K562 (cell line): ENCODE results near the gene G6PC3. TPM values are rescaled to one million over a fixed set of nuclear protein-coding genes. Genes with fewer than 3 reads are reported as not detected.

Source experiments
- CBX2 ChIP-seq: fragments of 200-600 bp; sonication (generic); IDR thresholded peaks from one replicate; pipeline ENCODE4 v1.6.1; 2012; ENCODE audit warnings: mild to moderate bottlenecking, low read length, inconsistent platforms; ENCODE audit not compliant: insufficient read depth, poor library complexity, severe bottlenecking
- CEBPB ChIP-seq: fragments of 450-650 bp; IDR thresholded peaks from 2 replicates; pipeline ENCODE4 v1.6.1; 2016; ENCODE audit warnings: missing genetic modification characterization, missing compliant biosample characterization
- ELF4 ChIP-seq: fragments of 450-650 bp; formaldehyde crosslinking; IDR thresholded peaks from 2 replicates; pipeline ENCODE4 v1.4.0; 2022; ENCODE audit warnings: missing genetic modification characterization
- ETV6 ChIP-seq, 3 experiments: fragments of 150-350 bp in 1 of 3; sonication (generic) in 1 of 3; formaldehyde crosslinking in 1 of 3; IDR thresholded peaks; 2 replicates each; pipeline versions ENCODE4 v1.6.1 to v1.8.0; 2014 to 2022; ENCODE audit warnings: borderline replicate concordance in 2 of 3, low read depth in 2 of 3, antibody characterized with exemption in 1 of 3, low read length in 1 of 3, mild to moderate bottlenecking in 1 of 3, missing genetic modification reagents in 1 of 3
- HNRNPK ChIP-seq: fragments of 200-400 bp; formaldehyde crosslinking; IDR thresholded peaks from one replicate; pipeline ENCODE4 v1.6.1; 2018; ENCODE audit warnings: mild to moderate bottlenecking, low read depth, low read length; ENCODE audit not compliant: poor library complexity, severe bottlenecking
- NCOA2 ChIP-seq, 2 experiments: fragments of 450-650 bp; IDR thresholded peaks; 2 replicates each; pipeline ENCODE4 v1.6.1; 2018; ENCODE audit warnings: mild to moderate bottlenecking in 2 of 2, moderate library complexity in 1 of 2; ENCODE audit not compliant: partially characterized antibody in 2 of 2
- NCOR1 ChIP-seq: fragments of 450-650 bp; IDR thresholded peaks from 2 replicates; pipeline ENCODE4 v1.6.1; 2016; ENCODE audit warnings: mild to moderate bottlenecking, moderate library complexity
- POLR2A ChIP-seq: fragments of 450-650 bp; conservative IDR thresholded peaks from 2 replicates; pipeline ENCODE4 v1.6.1; 2016
- RBM22 ChIP-seq: fragments of 200-400 bp; formaldehyde crosslinking; IDR thresholded peaks from 2 replicates; pipeline ENCODE4 v1.6.1; 2018; ENCODE audit warnings: low read length, low read depth; ENCODE audit not compliant: poor library complexity, severe bottlenecking
- SMAD3 ChIP-seq: fragments of 450-650 bp; formaldehyde crosslinking; conservative IDR thresholded peaks from 2 replicates; pipeline ENCODE4 v1.4.0; 2020; ENCODE audit warnings: mild to moderate bottlenecking
- SMARCB1 ChIP-seq: IDR thresholded peaks from 2 replicates; pipeline ENCODE4 v1.6.1; 2011; ENCODE audit warnings: improper control_type of control experiment, low read depth; ENCODE audit not compliant: insufficient read length
- SOX6 ChIP-seq: fragments of 450-650 bp; IDR thresholded peaks from 2 replicates; pipeline ENCODE4 v1.6.1; 2014; ENCODE audit warnings: mild to moderate bottlenecking
- SRF ChIP-seq, 2 experiments: fragments of 250-450, 450-650 bp in 1 of 2; sonication (Bioruptor Pico) in 1 of 2; sonication (generic) in 1 of 2; formaldehyde crosslinking; IDR thresholded peaks; 2 replicates each; pipeline versions ENCODE4 v1.5.0 to v1.5.1; 2020 to 2022; ENCODE audit warnings: mild to moderate bottlenecking in 1 of 2, missing genetic modification reagents in 1 of 2
- SRSF3 ChIP-seq: fragments of 200-400 bp; formaldehyde crosslinking; IDR thresholded peaks from 2 replicates; pipeline ENCODE4 v1.6.1; 2016; ENCODE audit warnings: mild to moderate bottlenecking, low read length, moderate library complexity; ENCODE audit not compliant: insufficient read depth
- ZBTB7A ChIP-seq: IDR thresholded peaks from 2 replicates; pipeline ENCODE4 v1.6.1; 2011; ENCODE audit warnings: low read depth, mild to moderate bottlenecking, low read length, moderate library complexity, borderline replicate concordance; ENCODE audit not compliant: control insufficient read depth
- ZFP30 ChIP-seq: fragments of 250-450 bp; sonication (Bioruptor Pico); IDR thresholded peaks from 2 replicates; pipeline ENCODE4 v1.8.0; 2022; ENCODE audit warnings: moderate library complexity, mild to moderate bottlenecking, inconsistent platforms, borderline replicate concordance
- ZNF133 ChIP-seq: fragments of 250-450 bp; sonication (Bioruptor Pico); IDR thresholded peaks from 2 replicates; pipeline ENCODE4 v1.4.0; 2020; ENCODE audit warnings: mild to moderate bottlenecking
- ZNF174 ChIP-seq: fragments of 250-450 bp; sonication (Bioruptor Pico); IDR thresholded peaks from 2 replicates; pipeline ENCODE4 v1.4.0; 2020; ENCODE audit warnings: mild to moderate bottlenecking
- ZNF431 ChIP-seq: sonication (generic); formaldehyde crosslinking; IDR thresholded peaks from 2 replicates; pipeline ENCODE4 v1.8.0; 2022; ENCODE audit warnings: mild to moderate bottlenecking, missing genetic modification reagents
- ZNF830 ChIP-seq: fragments of 250-450 bp; sonication (Bioruptor Pico); IDR thresholded peaks from 2 replicates; pipeline ENCODE4 v1.5.0; 2021; ENCODE audit warnings: mild to moderate bottlenecking
- polyA plus RNA-seq, 8 experiments: library from polyadenylated mRNA; depleted of rRNA in 4 of 8; stranded (reverse) in 5 of 8; unstranded in 3 of 8; fragments of >200 nt; fragmentation: Nextera tagmentation in 2 of 8; fragmentation: Illumina TruSeq in 1 of 8; extraction: Ambion mirVana in 2 of 8; extraction: Trizol in 1 of 8; gene quantifications; 2 replicates each; pipeline versions ENCODE4 v1.2.1 to v1.2.3, GENCODE V29; 2011 to 2014; ENCODE audit warnings: inconsistent platforms in 1 of 8, missing spikeins in 1 of 8
- total RNA-seq, 7 experiments: library from RNA; depleted of rRNA in 6 of 7; stranded (reverse); fragments of >200 nt in 6 of 7; fragmentation: Illumina TruSeq in 2 of 7; extraction: Trizol in 2 of 7; gene quantifications; 2 replicates each; pipeline versions ENCODE4 v1.2.1 to v1.2.3, GENCODE V29; 2011 to 2021; ENCODE audit warnings: low replicate concordance in 1 of 7
- TF ChIP-seq, protein P1 (sequence below): fragments of 250-450 bp; sonication (Bioruptor Pico); IDR thresholded peaks from 2 replicates; pipeline ENCODE4 v1.4.0; 2020; ENCODE audit warnings: mild to moderate bottlenecking, moderate library complexity, borderline replicate concordance
- TF ChIP-seq, protein P2 (sequence below): fragments of 250-450 bp; sonication (Bioruptor Pico); IDR thresholded peaks from 2 replicates; pipeline ENCODE4 v1.8.0; 2022; ENCODE audit warnings: moderate library complexity, mild to moderate bottlenecking, inconsistent platforms
- TF ChIP-seq, protein P3 (sequence below): sonication (generic); formaldehyde crosslinking; IDR thresholded peaks from 2 replicates; pipeline ENCODE4 v1.8.0; 2023; ENCODE audit warnings: mild to moderate bottlenecking, missing genetic modification reagents

G6PC3 gene
- total and polyA plus RNA-seq, 9 of the 15 experiments (the other 6 are each of a cell fraction or from before 2014, with no cell fraction given) = 10.4 to 57.8 (median 31.1) TPM

DNA sequence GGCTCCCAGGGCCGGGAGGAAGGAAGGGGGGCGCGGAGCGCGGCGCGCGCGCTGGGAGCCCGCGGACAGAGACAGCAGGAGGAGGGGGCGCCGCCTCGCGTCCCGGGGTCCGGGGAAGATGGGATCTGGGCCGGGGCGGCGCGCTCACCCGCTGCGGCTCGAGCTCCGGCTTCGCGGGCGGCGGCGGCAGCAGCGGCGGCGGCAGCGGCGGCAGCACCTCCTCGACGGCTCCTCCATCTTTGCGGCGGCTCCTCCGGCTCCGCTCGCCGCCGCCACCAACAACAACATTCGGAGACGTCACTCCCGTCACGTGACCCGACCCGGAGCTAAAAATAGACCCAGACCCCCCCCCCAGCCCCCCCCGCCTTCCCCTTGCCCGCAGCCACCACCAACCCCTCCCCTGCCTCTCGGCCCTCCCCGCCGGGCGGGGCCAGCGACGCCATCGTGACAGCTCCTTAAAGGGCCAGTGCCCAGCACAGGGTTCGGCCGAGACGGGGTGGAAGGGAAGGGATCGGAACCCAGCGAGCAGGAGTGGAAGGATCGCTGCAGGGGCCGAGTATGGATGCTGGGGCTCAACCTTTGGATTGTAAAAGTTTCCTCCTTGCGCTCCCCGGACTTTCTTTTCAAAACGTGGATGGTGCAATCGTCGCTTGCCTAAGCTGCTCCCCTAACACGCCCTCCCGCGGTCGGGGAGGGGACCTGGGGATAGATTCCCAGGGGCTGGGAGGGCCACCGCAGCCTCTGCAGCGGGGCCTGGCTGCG lies 53.0 kb downstream of the G6PC3 start, which contains the start of gene HDAC5 (continued):
- TF ChIP-seq, protein P1, sequence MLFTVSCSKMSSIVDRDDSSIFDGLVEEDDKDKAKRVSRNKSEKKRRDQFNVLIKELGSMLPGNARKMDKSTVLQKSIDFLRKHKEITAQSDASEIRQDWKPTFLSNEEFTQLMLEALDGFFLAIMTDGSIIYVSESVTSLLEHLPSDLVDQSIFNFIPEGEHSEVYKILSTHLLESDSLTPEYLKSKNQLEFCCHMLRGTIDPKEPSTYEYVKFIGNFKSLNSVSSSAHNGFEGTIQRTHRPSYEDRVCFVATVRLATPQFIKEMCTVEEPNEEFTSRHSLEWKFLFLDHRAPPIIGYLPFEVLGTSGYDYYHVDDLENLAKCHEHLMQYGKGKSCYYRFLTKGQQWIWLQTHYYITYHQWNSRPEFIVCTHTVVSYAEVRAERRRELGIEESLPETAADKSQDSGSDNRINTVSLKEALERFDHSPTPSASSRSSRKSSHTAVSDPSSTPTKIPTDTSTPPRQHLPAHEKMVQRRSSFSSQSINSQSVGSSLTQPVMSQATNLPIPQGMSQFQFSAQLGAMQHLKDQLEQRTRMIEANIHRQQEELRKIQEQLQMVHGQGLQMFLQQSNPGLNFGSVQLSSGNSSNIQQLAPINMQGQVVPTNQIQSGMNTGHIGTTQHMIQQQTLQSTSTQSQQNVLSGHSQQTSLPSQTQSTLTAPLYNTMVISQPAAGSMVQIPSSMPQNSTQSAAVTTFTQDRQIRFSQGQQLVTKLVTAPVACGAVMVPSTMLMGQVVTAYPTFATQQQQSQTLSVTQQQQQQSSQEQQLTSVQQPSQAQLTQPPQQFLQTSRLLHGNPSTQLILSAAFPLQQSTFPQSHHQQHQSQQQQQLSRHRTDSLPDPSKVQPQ (CRISPR knock-in tag) = no peak
- no peak for TF ChIP-seq RBM22
- TF ChIP-seq NCOR1 = peak; percentile 24
- no peak for TF ChIP-seq ELF4 (CRISPR knock-in tag)
- TF ChIP-seq, protein P2, sequence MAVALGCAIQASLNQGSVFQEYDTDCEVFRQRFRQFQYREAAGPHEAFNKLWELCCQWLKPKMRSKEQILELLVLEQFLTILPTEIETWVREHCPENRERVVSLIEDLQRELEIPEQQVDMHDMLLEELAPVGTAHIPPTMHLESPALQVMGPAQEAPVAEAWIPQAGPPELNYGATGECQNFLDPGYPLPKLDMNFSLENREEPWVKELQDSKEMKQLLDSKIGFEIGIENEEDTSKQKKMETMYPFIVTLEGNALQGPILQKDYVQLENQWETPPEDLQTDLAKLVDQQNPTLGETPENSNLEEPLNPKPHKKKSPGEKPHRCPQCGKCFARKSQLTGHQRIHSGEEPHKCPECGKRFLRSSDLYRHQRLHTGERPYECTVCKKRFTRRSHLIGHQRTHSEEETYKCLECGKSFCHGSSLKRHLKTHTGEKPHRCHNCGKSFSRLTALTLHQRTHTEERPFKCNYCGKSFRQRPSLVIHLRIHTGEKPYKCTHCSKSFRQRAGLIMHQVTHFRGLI = no peak
- TF ChIP-seq ETV6 (IDR thresholded peaks at IDR 0.05; ENCODE audit: borderline replicate concordance in 1 of 2, low read depth in 2 of 2, low read length in 1 of 2) = no peak
- TF ChIP-seq ETV6 (CRISPR knock-in tag; IDR thresholded peaks at IDR 0.05; ENCODE audit: borderline replicate concordance) = no peak
- peak; percentile 82 for TF ChIP-seq ZBTB7A
- TF ChIP-seq SMARCB1 = peak; percentile 23
- no peak; the same call in 1 of the 2 replicates for TF ChIP-seq SOX6
- no peak for TF ChIP-seq SRSF3
- no peak for TF ChIP-seq SMAD3 (CRISPR knock-in tag)
- peak; percentile 71 for TF ChIP-seq POLR2A
- TF ChIP-seq CEBPB = peak; percentile 99
- TF ChIP-seq CBX2 = no peak
- TF ChIP-seq ZFP30 (CRISPR knock-in tag) = no peak
- TF ChIP-seq ZNF830 (CRISPR knock-in tag) = no peak
- TF ChIP-seq, protein P3, sequence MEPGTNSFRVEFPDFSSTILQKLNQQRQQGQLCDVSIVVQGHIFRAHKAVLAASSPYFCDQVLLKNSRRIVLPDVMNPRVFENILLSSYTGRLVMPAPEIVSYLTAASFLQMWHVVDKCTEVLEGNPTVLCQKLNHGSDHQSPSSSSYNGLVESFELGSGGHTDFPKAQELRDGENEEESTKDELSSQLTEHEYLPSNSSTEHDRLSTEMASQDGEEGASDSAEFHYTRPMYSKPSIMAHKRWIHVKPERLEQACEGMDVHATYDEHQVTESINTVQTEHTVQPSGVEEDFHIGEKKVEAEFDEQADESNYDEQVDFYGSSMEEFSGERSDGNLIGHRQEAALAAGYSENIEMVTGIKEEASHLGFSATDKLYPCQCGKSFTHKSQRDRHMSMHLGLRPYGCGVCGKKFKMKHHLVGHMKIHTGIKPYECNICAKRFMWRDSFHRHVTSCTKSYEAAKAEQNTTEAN (CRISPR knock-in tag) = no peak
- no peak for TF ChIP-seq ZNF133
- TF ChIP-seq ZNF174 (CRISPR knock-in tag) = no peak
- no peak for TF ChIP-seq HNRNPK
- TF ChIP-seq NCOA2 (IDR thresholded peaks at IDR 0.05; ENCODE audit: partially characterized antibody in 2 of 2) = no peak
- TF ChIP-seq SRF (CRISPR knock-in tag; IDR thresholded peaks at IDR 0.05) = no peak
- no peak for TF ChIP-seq ZNF431 (CRISPR knock-in tag)
